ENCODE measurements around the gene SRPRA.

DNA sequence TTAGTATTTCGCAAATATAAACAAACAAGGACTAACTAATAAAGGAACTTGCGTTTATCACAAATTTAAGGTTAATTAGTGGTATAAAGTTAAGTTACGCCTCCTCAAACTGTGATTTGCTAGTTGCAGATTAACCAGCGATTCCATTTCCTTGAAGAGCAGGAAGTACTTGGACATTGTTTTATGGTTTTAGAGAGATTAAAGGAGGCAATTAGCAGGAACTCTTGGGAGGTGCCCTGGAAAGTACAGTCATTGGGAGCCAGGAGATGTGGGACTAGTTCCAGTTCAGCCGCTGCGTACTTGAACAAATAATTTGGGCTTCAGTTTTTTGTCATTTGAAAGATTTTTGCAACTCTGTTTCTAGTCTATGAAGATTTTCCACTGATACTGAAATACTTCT is 53.9 kb downstream of the SRPRA start:
- no peak for TF ChIP-seq YY1 (IDR thresholded peaks at IDR 0.05; ENCODE audit: low read depth, low read length)
- no peak for TF ChIP-seq TBL1XR1 (IDR thresholded peaks at IDR 0.05; ENCODE audit: low read depth, low read length)
- no peak for TF ChIP-seq CTCF (IDR thresholded peaks at IDR 0.05 in 2 of 3, conservative IDR thresholded peaks at IDR 0.05 in 1 of 3; ENCODE audit: control insufficient read depth in 2 of 3, extremely low read depth in 1 of 3, insufficient read depth in 1 of 3, low read depth in 3 of 3, low read length in 3 of 3)

All from GM12878 (cell line).